Measurements from ENCODE around the gene NLRX1. TPM values are rescaled to one million over a fixed set of nuclear protein-coding genes. Genes with fewer than 3 reads are reported as not detected.
A peak's percentile ranks its signal among the peaks of the same experiment; 100 is the strongest.

Gene NLRX1
- total and polyA plus RNA-seq, 10 of the 15 experiments (the other 5 are each of a cell fraction or from before 2014, with no cell fraction given), result 0.85 to 18.5 (median 10.0) TPM

DNA sequence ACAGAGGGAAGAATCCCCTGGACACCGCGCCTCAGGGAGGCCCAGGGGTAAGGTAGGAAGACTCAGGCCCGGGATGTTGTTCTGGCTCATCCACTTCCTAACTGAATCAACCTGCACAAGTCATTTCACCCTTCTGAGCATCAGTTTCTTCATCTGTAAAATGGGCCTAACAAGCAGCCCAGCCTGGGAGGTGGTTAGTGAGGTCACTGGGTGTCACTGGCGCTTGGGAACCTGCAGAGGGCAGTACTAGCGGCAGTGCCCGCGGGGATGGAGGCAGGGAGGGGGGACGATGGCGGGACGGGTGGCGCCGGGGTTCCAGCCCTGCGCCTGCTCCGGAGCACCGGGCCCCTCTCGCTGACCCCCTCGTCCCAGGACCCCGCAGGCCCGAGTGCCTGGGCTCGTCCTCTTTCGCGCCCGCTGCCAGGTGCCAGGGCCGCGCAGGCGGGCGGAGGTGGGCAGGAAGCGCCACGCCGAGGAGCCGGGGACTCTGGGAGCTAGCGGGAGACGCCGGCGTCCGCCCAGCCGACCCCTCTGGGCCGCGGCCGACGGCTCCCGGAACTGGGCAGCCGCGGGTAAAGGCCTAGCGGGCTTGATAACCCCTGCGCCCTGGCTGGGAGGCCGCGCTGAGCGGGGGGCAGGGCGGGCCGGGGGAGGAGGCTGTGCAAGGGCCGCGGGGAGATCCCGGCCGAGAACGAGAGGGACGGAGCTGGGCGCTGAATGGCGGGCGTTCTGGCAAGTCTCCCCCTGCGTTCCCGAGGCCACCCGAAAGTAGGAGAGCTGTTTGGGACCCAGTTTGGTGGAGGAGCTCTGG, at the start of gene NLRX1 (continued):
- TF ChIP-seq ATF7 (IDR thresholded peaks at IDR 0.05; ENCODE audit: low read depth) (peak; percentile 85), RAD21 (IDR thresholded peaks at IDR 0.05; ENCODE audit: insufficient read depth, low read depth, low read length) (peak; percentile 56), MTA2 (IDR thresholded peaks at IDR 0.05; ENCODE audit: low read depth) (no peak), NFYA (IDR thresholded peaks at IDR 0.05; ENCODE audit: borderline replicate concordance, low read depth, low read length) (no peak), SMC3 (IDR thresholded peaks at IDR 0.05; ENCODE audit: borderline replicate concordance, low read length) (peak; percentile 63), WRNIP1 (IDR thresholded peaks at IDR 0.05; ENCODE audit: borderline replicate concordance, low read depth, low read length) (no peak), ZNF274 (IDR thresholded peaks at IDR 0.05; ENCODE audit: insufficient read depth, insufficient read length) (no peak), POLR2AphosphoS5 (IDR thresholded peaks at IDR 0.05; ENCODE audit: low read length) (peak; percentile 50; the same call in 1 of the 2 replicates), KAT2A (conservative IDR thresholded peaks at IDR 0.05; ENCODE audit: control insufficient read depth, low read depth, low read length) (no peak), EZH2 (IDR thresholded peaks at IDR 0.05; ENCODE audit: borderline replicate concordance, control insufficient read depth, low read depth, low read length) (no peak), TCF3 (IDR thresholded peaks at IDR 0.05; ENCODE audit: borderline replicate concordance, insufficient read depth, low read depth, low read length) (0 out of 2 replicates have a peak, but pooled peaks have one; percentile 46), NR2C1 (IDR thresholded peaks at IDR 0.05) (0 out of 2 replicates have a peak, but pooled peaks have one; percentile 19), TCF12 (IDR thresholded peaks at IDR 0.05; ENCODE audit: low read depth, low read length) (0 out of 2 replicates have a peak, but pooled peaks have one; percentile 25), ZNF217 (IDR thresholded peaks at IDR 0.05) (peak; percentile 99), RBBP5 (conservative IDR thresholded peaks at IDR 0.05) (no peak), MTA3 (IDR thresholded peaks at IDR 0.05; ENCODE audit: borderline replicate concordance, low read length) (no peak), PAX8 (IDR thresholded peaks at IDR 0.05) (no peak), TAF1 (IDR thresholded peaks at IDR 0.05; ENCODE audit: borderline replicate concordance, low read depth, low read length) (peak; percentile 64; the same call in 1 of the 2 replicates), LARP7 (IDR thresholded peaks at IDR 0.05) (peak; percentile 72; the same call in 1 of the 2 replicates), CHD2 (IDR thresholded peaks at IDR 0.05; ENCODE audit: borderline replicate concordance, low read depth, low read length) (peak; percentile 36; the same call in 1 of the 2 replicates)
- TF ChIP-seq, protein P1, sequence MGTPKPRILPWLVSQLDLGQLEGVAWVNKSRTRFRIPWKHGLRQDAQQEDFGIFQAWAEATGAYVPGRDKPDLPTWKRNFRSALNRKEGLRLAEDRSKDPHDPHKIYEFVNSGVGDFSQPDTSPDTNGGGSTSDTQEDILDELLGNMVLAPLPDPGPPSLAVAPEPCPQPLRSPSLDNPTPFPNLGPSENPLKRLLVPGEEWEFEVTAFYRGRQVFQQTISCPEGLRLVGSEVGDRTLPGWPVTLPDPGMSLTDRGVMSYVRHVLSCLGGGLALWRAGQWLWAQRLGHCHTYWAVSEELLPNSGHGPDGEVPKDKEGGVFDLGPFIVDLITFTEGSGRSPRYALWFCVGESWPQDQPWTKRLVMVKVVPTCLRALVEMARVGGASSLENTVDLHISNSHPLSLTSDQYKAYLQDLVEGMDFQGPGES (IDR thresholded peaks at IDR 0.05), result no peak
- TF ChIP-seq, protein P2, sequence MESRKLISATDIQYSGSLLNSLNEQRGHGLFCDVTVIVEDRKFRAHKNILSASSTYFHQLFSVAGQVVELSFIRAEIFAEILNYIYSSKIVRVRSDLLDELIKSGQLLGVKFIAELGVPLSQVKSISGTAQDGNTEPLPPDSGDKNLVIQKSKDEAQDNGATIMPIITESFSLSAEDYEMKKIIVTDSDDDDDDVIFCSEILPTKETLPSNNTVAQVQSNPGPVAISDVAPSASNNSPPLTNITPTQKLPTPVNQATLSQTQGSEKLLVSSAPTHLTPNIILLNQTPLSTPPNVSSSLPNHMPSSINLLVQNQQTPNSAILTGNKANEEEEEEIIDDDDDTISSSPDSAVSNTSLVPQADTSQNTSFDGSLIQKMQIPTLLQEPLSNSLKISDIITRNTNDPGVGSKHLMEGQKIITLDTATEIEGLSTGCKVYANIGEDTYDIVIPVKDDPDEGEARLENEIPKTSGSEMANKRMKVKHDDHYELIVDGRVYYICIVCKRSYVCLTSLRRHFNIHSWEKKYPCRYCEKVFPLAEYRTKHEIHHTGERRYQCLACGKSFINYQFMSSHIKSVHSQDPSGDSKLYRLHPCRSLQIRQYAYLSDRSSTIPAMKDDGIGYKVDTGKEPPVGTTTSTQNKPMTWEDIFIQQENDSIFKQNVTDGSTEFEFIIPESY (IDR thresholded peaks at IDR 0.05), result 0 out of 2 replicates have a peak, but pooled peaks have one; percentile 30
- TF ChIP-seq, protein P3, sequence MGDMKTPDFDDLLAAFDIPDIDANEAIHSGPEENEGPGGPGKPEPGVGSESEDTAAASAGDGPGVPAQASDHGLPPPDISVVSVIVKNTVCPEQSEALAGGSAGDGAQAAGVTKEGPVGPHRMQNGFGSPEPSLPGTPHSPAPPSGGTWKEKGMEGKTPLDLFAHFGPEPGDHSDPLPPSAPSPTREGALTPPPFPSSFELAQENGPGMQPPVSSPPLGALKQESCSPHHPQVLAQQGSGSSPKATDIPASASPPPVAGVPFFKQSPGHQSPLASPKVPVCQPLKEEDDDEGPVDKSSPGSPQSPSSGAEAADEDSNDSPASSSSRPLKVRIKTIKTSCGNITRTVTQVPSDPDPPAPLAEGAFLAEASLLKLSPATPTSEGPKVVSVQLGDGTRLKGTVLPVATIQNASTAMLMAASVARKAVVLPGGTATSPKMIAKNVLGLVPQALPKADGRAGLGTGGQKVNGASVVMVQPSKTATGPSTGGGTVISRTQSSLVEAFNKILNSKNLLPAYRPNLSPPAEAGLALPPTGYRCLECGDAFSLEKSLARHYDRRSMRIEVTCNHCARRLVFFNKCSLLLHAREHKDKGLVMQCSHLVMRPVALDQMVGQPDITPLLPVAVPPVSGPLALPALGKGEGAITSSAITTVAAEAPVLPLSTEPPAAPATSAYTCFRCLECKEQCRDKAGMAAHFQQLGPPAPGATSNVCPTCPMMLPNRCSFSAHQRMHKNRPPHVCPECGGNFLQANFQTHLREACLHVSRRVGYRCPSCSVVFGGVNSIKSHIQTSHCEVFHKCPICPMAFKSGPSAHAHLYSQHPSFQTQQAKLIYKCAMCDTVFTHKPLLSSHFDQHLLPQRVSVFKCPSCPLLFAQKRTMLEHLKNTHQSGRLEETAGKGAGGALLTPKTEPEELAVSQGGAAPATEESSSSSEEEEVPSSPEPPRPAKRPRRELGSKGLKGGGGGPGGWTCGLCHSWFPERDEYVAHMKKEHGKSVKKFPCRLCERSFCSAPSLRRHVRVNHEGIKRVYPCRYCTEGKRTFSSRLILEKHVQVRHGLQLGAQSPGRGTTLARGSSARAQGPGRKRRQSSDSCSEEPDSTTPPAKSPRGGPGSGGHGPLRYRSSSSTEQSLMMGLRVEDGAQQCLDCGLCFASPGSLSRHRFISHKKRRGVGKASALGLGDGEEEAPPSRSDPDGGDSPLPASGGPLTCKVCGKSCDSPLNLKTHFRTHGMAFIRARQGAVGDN (IDR thresholded peaks at IDR 0.05), result peak; percentile 71; the same call in 1 of the 2 replicates

Measured in GM12878 (cell line).